Neuron (in vitro differentiated cells): ENCODE results near the gene IVD.

Source experiments
- H2AFZ ChIP-seq: one replicate; pipeline ENCODE4 v1.6.1; 2013; ENCODE audit warnings: low read depth, mild to moderate bottlenecking, inconsistent platforms, low read length, moderate library complexity
- H3K27me3 ChIP-seq: one replicate; pipeline ENCODE4 v1.6.1; 2013; ENCODE audit warnings: low read length; ENCODE audit not compliant: insufficient read depth
- H3K36me3 ChIP-seq: one replicate; pipeline ENCODE4 v1.6.1; 2013; ENCODE audit warnings: low read length; ENCODE audit not compliant: insufficient read depth
- H3K4me1 ChIP-seq: one replicate; pipeline ENCODE4 v1.6.1; 2013; ENCODE audit warnings: low read length; ENCODE audit not compliant: insufficient read depth
- H3K4me3 ChIP-seq: 2 replicates; pipeline ENCODE4 v1.5.1; 2013; ENCODE audit warnings: mild to moderate bottlenecking, low read length, moderate library complexity
- H3K9me3 ChIP-seq: one replicate; pipeline ENCODE4 v1.6.1; 2013; ENCODE audit warnings: low read length

The IVD gene

DNA sequence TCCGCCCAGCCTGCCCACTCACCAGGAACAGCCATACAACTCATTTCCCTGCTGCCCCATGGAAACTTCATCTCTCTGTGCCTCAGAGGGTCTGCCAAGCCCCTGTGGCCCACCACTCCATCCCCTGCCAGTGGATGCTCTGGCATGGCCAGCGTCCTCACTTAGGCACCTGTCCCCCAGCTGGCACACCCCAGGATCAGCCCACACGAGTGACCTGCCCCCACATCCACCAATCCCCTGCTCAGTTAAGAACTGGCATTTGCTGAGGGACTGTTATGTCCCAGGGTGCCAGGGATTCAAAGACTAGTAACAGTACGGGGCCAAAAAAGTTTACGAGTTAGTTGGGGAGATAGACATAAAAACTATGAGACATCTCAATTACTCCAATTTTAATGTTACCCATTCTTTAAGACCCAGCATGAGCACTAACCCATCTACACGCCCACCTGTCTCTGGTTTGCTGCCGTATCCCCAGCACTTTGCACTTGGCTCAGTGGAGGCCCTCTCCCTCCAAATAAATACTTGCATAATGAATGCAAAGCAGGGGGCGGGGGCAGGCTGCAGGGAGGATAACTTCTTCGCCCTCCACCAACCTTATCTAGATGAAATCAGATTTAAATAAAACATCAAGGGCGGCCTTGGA, 23.6 kb downstream of the IVD start:
- Histone ChIP-seq H3K27me3 (no peaks in the 10 kb centered on the region), H3K9me3 (no peaks in the 10 kb centered on the region), H2AFZ (no peak overlapping the region), H3K4me1 (no peaks in the 10 kb centered on the region), H3K36me3 (no peaks in the 10 kb centered on the region), H3K4me3 (no peak overlapping the region)

DNA sequence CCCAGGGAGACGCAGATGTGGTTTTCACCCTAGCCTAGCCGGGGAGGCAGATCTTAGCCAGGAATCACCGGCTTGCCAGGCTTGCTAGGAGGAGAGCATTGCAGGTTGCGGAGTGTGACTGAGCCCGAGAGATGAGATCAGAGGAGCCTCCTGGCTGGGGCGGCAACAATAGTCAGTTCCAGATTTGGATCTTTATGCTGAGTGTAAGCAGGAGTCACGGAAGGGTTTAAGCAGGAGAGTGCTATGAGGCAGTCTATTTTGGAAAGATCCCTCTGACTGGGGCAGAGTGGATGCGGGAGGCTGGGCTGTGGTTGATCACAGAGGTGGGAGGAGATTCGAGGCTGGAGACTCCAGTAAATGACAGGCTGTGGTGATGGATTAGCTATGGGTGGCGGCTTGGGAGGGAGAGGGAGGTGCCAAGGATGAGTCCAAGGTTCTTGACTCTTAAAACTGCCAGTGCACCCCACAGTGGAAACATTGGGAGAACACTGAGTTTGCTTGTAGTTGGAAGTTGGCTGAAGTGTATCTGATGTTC, 24.7 kb downstream of the IVD start:
- no peak overlapping the region for H3K4me3 ChIP-seq
- no peaks in the 10 kb centered on the region for H3K4me1 ChIP-seq
- peaks cover 8% of the 10 kb centered on the region for H3K27me3 ChIP-seq
- no peaks in the 10 kb centered on the region for H3K36me3 ChIP-seq
- H3K9me3 ChIP-seq = no peaks in the 10 kb centered on the region
- no peak overlapping the region for H2AFZ ChIP-seq

DNA sequence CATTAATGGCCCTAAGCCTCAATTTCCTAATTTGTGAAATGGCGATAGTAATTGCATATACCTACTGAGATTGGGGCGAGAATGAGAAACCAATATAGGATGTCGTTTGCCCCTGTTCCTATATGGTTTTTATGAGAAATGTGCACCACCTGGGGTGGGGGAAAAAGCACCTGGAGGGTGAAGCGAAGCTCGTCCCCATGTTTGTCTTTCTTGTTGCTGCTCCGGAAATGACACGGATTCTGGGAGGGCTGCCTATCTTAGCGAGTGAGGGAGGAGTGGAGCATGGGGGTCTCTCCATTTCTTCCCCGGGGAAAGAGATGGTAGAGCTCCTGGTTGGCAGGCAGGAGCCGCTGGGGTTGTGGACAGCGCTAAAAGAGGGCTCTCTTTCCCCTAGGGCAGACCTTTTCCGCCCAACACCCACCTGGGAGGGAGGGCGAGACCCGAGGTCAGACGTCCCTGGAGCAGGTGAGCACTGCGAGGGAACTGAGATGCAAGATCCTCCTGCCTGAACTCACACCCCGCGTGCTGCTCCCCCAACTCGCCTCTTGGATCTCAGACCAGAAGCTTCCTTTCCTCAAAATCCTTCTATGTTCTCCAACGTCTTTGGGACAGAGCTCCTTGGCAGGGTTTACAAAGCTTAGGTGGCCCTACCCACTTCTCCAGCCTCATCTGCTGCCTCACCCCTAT, 29.6 kb downstream of the IVD start:
- Histone ChIP-seq H3K9me3 (no peaks in the 10 kb centered on the region), H2AFZ (no peak overlapping the region), H3K36me3 (no peaks in the 10 kb centered on the region), H3K27me3 (peaks cover 49% of the 10 kb centered on the region), H3K4me1 (peaks cover 33% of the 10 kb centered on the region), H3K4me3 (no peak overlapping the region)

DNA sequence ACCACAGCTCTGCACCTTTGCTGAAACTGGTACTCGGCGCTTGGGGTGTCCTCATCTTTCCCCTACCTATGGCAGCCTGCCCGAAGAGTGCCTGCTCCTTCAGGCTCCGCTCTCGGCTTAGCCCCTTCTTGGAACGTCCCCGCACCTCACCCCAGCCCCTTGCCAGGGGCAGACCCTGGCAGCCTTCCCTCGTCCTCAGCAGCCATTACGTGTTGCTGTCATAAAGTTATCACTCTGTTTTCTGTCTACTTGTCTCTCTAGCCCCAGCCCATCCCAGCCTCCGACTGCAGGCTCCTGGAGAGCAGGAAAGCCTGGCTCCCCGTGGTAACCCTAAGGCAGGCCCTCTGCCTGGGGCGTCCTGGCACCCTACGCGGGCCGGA, 30.1 kb downstream of the IVD start:
- H3K27me3 ChIP-seq = peaks cover 49% of the 10 kb centered on the region
- peaks cover 33% of the 10 kb centered on the region for H3K4me1 ChIP-seq
- peak overlapping the region; percentile 58 for H2AFZ ChIP-seq
- no peak overlapping the region for H3K4me3 ChIP-seq
- no peaks in the 10 kb centered on the region for H3K9me3 ChIP-seq
- H3K36me3 ChIP-seq = no peaks in the 10 kb centered on the region

DNA sequence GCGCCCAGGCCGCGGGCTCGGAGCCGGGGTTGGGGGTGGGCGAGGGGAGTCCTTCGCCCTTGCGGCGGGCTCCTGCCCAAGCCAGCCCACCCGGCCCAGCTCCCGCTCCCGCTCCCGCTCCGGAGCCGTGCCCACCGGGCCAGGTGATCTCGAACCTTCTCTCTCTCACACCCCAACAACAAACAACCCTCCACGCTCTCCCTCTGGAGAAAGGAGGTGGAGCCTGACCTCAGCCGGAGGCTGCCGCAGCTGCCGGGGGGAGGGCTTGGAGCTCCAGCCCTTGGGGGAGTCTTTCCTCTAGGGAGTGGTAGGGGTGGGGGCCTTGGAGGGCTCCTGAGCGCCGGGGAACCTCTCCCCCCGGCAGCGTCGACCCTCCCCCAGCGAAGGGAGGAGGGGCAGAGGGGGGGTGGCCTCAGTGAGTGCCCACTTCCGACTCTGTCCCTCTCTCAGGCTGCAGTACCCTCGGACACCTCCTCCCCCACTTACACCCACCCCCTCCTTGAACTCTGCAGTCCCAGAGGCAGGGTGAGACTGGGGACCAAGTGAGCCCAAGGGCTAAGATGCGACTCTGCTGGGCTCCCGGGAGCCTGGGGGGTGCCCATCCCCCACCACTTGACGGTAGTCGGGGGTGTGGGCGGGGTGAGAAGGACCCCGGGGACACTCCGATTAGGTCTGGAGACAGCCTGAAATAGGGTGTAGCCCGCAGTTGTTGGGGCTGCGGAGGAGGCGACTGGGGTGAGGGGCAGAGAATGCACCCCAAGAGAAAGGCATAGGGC, 30.7 kb downstream of the IVD start:
- H3K4me1 ChIP-seq = peaks cover 33% of the 10 kb centered on the region
- peak overlapping the region; percentile 29 for H3K4me3 ChIP-seq
- H3K9me3 ChIP-seq = no peaks in the 10 kb centered on the region
- H3K36me3 ChIP-seq = no peaks in the 10 kb centered on the region
- H2AFZ ChIP-seq = peak overlapping the region; percentile 58
- peaks cover 49% of the 10 kb centered on the region for H3K27me3 ChIP-seq

DNA sequence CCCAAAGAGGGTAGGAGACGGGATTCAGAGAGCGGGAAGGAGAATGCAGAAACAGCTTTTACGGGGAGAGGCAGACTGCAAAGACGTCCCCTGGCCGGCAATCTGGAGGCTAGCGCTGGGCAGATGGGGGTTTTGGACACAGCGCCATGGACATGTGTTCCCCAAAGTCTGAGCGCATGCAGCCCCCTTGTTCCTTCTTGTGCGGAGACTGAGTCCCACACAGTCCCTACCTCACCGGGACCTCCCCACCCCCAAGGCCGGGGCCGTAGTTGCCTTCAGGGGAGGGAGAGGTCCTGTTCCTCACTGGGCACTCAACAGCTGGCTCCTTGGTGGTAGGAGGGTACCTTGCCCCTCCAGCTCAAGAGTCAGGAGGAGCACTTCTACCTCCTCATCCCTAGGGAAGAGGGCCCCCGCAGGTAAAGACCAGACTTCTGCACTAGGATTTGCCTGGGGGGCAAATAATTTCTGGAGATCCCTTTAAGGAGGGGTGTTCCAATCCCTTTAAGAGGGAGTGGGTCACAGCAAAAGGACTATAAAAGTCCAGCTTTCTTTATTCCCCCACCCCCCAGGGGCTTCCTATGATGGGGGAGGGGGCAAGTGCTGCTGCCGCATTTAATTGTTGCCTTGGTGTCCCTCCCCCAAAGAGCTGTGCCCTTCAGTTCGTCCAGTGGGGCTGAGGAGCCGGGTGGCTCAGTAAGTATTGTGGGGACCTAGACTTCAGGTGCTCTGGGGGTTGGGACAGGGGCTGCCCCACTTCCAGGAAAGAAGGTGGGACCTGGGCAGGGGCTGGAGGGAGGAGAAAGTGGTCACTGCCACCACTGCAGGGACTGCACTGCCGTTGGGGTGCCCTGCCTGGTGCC, 31.5 kb downstream of the IVD start:
- no peaks in the 10 kb centered on the region for H3K9me3 ChIP-seq
- peaks cover 49% of the 10 kb centered on the region for H3K27me3 ChIP-seq
- no peak overlapping the region for H2AFZ ChIP-seq
- H3K4me3 ChIP-seq = peak overlapping the region; percentile 29
- H3K36me3 ChIP-seq = no peaks in the 10 kb centered on the region
- H3K4me1 ChIP-seq = peaks cover 33% of the 10 kb centered on the region

DNA sequence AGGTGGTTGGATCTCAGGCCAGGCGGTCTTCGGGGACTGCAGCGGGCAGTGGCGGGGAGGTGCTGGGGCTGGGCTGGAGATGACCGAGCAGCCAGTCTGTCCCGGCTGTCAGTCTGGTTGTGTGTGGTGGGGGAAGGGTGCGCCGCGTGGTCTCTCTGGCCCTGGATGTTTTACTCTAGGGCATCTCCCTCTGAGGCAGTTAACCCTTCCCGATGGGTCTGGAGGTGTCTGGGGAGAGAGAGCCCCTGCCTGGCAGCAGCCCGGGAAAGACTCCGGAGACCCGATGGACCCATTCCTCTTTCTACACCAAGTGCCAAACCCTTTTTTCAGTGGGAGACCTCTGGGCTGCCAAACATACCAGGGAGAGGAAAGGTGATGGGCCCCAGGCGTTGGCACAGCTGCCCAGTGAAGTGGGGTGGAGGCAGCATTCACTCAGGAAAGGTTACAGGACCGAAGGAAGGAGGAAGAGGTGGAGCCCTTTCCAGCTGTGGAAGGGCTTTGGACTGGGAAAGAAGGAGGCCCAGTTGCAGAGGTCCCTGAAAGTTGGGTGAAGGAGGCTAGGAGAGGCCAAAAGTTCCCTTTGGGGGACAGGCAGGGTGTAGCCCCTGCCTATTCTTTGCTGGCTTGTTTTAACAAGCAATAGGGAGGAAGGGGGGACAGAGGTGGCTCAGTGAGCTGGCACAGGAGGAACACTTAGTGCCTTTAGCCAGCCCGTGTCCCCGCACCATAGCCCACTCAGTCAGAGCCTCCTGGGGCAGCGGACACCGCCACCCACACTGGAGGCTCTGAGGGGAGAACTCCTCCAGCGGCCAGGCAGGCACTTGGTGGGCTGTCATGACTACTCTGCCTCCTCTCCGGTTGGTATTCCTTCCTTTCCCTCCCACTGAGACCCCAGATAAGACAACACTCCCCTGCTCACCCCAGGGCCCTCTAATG, 32.4 kb downstream of the IVD start:
- no peaks in the 10 kb centered on the region for H3K9me3 ChIP-seq
- peaks cover 49% of the 10 kb centered on the region for H3K27me3 ChIP-seq
- H3K4me3 ChIP-seq = no peak overlapping the region
- H3K36me3 ChIP-seq = no peaks in the 10 kb centered on the region
- no peak overlapping the region for H2AFZ ChIP-seq
- peaks cover 41% of the 10 kb centered on the region for H3K4me1 ChIP-seq

DNA sequence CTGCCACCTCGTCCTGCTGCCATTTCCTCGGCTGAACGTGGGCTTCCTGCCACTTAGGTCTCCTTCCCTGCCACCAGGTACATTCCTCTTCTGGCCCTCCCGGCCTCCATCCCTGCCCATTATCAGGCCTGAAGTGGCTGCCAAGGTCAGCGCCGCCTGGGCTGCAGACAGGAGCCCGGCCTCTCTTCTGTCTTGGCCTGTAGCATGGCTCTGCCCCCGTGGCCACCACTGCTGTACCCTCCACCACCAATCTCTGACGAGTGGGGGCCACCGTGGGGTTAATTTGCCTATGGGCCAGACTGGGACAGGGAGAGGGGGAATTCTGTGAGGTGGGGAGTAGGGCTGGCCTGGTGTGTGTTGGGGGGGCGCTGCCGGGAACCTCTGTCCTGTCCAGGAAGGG, 33.1 kb downstream of the IVD start:
- Histone ChIP-seq H3K27me3 (peaks cover 49% of the 10 kb centered on the region), H3K36me3 (no peaks in the 10 kb centered on the region), H3K9me3 (no peaks in the 10 kb centered on the region), H3K4me1 (peaks cover 48% of the 10 kb centered on the region), H2AFZ (no peak overlapping the region), H3K4me3 (no peak overlapping the region)

DNA sequence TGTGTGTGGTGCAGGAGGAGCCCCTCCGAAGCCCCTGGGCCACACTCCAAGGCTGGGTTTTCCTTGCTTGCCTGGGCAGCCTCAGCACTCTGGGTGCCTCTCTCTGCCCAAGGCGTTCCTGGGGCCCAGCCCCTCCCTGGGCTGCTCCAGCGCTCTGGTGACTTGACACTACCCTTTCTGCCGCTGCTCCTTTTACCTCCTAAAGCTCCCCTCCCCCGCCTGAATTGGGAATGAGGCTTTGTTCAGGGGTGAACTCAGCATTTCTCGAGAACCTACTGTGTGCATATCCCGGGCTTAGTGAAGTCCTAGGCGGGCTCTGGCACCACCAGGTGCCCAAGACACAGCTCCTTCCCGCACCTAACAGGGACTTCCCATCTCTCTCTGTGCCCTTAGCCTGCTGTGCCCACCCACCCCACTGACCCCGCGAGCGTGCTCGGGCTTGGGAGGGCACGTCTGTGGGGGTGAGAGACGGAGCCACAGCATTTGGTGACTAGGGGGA, 33.9 kb downstream of the IVD start:
- no peaks in the 10 kb centered on the region for H3K9me3 ChIP-seq
- H3K4me3 ChIP-seq = peak overlapping the region; percentile 60
- H3K36me3 ChIP-seq = no peaks in the 10 kb centered on the region
- H2AFZ ChIP-seq = peak overlapping the region; percentile 74
- H3K27me3 ChIP-seq = peaks cover 49% of the 10 kb centered on the region
- H3K4me1 ChIP-seq = peaks cover 55% of the 10 kb centered on the region

DNA sequence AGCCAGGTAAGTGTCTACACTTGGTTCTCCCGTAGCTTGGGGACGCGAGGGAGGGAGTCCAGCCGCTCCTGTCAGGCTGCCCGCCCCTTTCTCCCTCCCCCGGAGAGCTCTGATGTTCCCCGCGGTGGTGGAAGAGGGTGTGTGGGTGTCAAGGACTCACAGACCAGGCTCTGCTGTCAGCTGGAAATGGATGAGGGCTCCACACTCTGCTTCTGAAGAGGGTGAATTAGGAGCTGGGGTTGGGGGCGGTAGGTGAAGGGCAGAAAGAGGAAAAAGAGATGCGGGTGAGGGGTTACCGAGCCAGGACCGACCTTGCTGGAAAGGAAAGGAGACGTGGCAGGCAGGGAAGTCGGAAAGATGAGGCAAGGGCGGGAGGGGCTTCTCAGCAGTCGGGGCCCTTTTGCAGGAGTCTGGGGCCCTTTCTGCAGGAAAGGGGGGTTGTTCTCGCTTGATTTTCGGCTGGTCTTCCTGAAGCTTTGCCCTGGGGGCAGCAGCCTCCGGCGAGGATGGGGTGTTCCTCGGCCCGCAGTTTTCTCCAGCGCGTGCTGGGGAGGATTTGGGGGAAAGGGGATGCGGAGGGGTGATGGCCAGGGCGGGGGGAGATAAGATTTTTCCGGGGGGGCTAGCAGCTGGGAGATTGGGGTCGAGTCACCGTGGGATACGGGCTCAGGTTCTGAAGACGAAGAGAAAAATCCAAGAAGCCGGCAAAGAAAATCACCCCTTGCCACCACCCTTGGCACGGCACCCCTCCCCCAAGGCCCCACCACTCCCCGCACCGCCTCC, 34.6 kb downstream of the IVD start:
- Histone ChIP-seq H3K36me3 (no peaks in the 10 kb centered on the region), H2AFZ (peak overlapping the region; percentile 74), H3K4me1 (peaks cover 62% of the 10 kb centered on the region), H3K9me3 (no peaks in the 10 kb centered on the region), H3K27me3 (peaks cover 44% of the 10 kb centered on the region), H3K4me3 (peak overlapping the region; percentile 60)
